ENCODE results near the gene SHANK1.

DNA sequence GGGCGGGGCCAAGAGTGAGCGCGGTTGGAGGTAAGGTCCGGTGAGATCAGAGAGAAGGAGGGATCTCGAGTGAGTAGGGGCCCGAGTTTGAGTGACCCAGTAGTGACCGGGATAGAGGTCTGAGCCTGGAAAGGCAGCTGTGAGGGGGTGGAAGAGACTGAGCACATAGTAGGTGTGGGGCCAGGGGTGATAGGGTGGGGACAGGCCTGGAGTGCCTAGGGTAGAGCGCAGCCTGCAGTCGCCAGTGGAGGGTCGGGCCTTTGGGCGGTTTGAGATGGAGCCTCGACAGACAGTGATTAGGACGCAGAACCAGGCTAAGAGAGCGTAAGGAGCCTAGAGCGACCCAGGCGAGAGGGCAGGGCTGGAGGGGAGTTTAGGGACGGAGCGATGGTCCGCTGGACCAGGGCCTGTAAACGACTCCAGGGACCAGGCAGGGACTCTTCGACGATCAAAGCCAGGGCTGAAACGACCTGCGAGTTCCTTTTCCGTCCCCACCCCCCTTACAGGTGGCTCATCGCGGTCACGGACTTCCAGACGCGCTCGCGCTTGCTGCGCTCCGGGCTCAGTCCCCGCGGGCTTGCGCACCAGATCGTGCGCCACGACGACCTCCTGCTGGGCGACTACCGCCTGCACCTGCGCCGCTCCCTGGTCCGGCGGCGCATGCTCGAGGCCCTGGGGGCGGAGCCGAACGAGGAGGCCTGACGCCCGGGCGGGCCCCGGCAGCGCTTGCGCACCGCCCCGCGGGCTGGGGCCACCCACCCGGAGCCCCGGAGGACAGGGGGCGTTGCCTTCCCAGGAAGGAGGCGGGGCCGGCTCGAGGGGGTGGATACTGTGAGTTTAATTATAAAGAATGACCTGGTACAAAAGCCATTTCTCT, 60.9 kb downstream of the SHANK1 start:
- no peak for TF ChIP-seq POLR2A (IDR thresholded peaks at IDR 0.05)
- TF ChIP-seq, protein P1, sequence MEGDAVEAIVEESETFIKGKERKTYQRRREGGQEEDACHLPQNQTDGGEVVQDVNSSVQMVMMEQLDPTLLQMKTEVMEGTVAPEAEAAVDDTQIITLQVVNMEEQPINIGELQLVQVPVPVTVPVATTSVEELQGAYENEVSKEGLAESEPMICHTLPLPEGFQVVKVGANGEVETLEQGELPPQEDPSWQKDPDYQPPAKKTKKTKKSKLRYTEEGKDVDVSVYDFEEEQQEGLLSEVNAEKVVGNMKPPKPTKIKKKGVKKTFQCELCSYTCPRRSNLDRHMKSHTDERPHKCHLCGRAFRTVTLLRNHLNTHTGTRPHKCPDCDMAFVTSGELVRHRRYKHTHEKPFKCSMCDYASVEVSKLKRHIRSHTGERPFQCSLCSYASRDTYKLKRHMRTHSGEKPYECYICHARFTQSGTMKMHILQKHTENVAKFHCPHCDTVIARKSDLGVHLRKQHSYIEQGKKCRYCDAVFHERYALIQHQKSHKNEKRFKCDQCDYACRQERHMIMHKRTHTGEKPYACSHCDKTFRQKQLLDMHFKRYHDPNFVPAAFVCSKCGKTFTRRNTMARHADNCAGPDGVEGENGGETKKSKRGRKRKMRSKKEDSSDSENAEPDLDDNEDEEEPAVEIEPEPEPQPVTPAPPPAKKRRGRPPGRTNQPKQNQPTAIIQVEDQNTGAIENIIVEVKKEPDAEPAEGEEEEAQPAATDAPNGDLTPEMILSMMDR (IDR thresholded peaks at IDR 0.05) = no peak
